ENCODE data around the gene CFAP206.

CFAP206 gene

GRCh38 chr6:87364602-87365252, 43.0 kb upstream of the CFAP206 start:
- Histone ChIP-seq H3K36me3 (ENCODE audit: control insufficient read depth in 2 of 2, insufficient read depth in 1 of 2, low read length in 2 of 2) (no peaks in the 10 kb centered on the region), H3K27ac (ENCODE audit: extremely low read depth, low read depth, low read length) (no peak overlapping the region), H3K4me3 (ENCODE audit: low read depth, low read length) (no peak overlapping the region), H3K4me1 (ENCODE audit: control insufficient read depth, insufficient read depth, low read length) (no peaks in the 10 kb centered on the region), H3K9me3 (ENCODE audit: control insufficient read depth, insufficient read depth, low read depth, low read length) (no peaks in the 10 kb centered on the region)
- TF ChIP-seq, protein P1, sequence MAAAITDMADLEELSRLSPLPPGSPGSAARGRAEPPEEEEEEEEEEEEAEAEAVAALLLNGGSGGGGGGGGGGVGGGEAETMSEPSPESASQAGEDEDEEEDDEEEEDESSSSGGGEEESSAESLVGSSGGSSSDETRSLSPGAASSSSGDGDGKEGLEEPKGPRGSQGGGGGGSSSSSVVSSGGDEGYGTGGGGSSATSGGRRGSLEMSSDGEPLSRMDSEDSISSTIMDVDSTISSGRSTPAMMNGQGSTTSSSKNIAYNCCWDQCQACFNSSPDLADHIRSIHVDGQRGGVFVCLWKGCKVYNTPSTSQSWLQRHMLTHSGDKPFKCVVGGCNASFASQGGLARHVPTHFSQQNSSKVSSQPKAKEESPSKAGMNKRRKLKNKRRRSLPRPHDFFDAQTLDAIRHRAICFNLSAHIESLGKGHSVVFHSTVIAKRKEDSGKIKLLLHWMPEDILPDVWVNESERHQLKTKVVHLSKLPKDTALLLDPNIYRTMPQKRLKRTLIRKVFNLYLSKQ (tag by site-specific recombination; IDR thresholded peaks at IDR 0.05; ENCODE audit: borderline replicate concordance) = no peak
- TF ChIP-seq ZNF426 (tag by site-specific recombination; IDR thresholded peaks at IDR 0.05) (no peak), SETDB1 (IDR thresholded peaks at IDR 0.05; ENCODE audit: insufficient read length, low read length) (no peak), ZNF830 (tag by site-specific recombination; IDR thresholded peaks at IDR 0.05; ENCODE audit: low read depth) (no peak), BCL11A (tag by site-specific recombination; IDR thresholded peaks at IDR 0.05; ENCODE audit: low read depth) (no peak), ZNF548 (tag by site-specific recombination; IDR thresholded peaks at IDR 0.05) (no peak), ZNF473 (tag by site-specific recombination; IDR thresholded peaks at IDR 0.05) (no peak), GFI1B (tag by site-specific recombination; IDR thresholded peaks at IDR 0.05) (no peak), ZNF560 (tag by site-specific recombination; IDR thresholded peaks at IDR 0.05; ENCODE audit: borderline replicate concordance) (no peak), MEIS1 (CRISPR knock-in tag; IDR thresholded peaks at IDR 0.05; ENCODE audit: borderline replicate concordance) (no peak), YY1 (tag by site-specific recombination; IDR thresholded peaks at IDR 0.05) (no peak)
- TF ChIP-seq, protein P2, sequence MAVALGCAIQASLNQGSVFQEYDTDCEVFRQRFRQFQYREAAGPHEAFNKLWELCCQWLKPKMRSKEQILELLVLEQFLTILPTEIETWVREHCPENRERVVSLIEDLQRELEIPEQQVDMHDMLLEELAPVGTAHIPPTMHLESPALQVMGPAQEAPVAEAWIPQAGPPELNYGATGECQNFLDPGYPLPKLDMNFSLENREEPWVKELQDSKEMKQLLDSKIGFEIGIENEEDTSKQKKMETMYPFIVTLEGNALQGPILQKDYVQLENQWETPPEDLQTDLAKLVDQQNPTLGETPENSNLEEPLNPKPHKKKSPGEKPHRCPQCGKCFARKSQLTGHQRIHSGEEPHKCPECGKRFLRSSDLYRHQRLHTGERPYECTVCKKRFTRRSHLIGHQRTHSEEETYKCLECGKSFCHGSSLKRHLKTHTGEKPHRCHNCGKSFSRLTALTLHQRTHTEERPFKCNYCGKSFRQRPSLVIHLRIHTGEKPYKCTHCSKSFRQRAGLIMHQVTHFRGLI (tag by site-specific recombination; IDR thresholded peaks at IDR 0.05) = no peak
- ChIA-PET CTCF (interaction anchor here (0.5 to 1.1 kb wide), 6 partner anchors 28 to 1618 kb away, joined by 3 to 5 read pairs (median 4); no protein-coding TSS in a partner anchor), POLR2A (interaction anchor here (0.5 to 1.6 kb wide), 2 partner anchors 13 to 22 kb away, joined by 4 to 5 read pairs; no protein-coding TSS in a partner anchor)

- Histone ChIP-seq H3K4me3 (ENCODE audit: low read depth, low read length) (no peak overlapping the region), H3K4me1 (ENCODE audit: control insufficient read depth, insufficient read depth, low read length) (no peaks in the 10 kb centered on the region), H3K36me3 (ENCODE audit: control insufficient read depth in 2 of 2, insufficient read depth in 1 of 2, low read length in 2 of 2) (no peaks in the 10 kb centered on the region), H3K27ac (ENCODE audit: extremely low read depth, low read depth, low read length) (no peak overlapping the region), H3K9me3 (ENCODE audit: control insufficient read depth, insufficient read depth, low read depth, low read length) (no peaks in the 10 kb centered on the region)
- CTCF ChIA-PET = interaction anchor here (1.1 kb wide), 1 partner anchor 27 kb away, joined by 4 read pairs; no protein-coding TSS in a partner anchor
- TF ChIP-seq ZFP3 (tag by site-specific recombination; IDR thresholded peaks at IDR 0.05; ENCODE audit: low read depth) (no peak), ZBTB8A (tag by site-specific recombination; IDR thresholded peaks at IDR 0.05) (no peak), RBAK (tag by site-specific recombination; IDR thresholded peaks at IDR 0.05) (no peak), SETDB1 (IDR thresholded peaks at IDR 0.05; ENCODE audit: insufficient read length, low read length) (peak; percentile 61), ZNF391 (tag by site-specific recombination; IDR thresholded peaks at IDR 0.05; ENCODE audit: borderline replicate concordance, low read depth) (no peak), GLIS2 (tag by site-specific recombination; IDR thresholded peaks at IDR 0.05) (no peak)
- POLR2A ChIA-PET = interaction anchor here (0.6 kb wide), 1 partner anchor 1726 kb away, joined by 3 read pairs; no protein-coding TSS in a partner anchor
Measured at GRCh38 chr6:87366072-87366827, 41.5 kb upstream of the CFAP206 start.

GRCh38 chr6:87366899-87367298, 40.9 kb upstream of the CFAP206 start:
- Histone ChIP-seq H3K9me3 (ENCODE audit: control insufficient read depth, insufficient read depth, low read depth, low read length) (no peaks in the 10 kb centered on the region), H3K4me1 (ENCODE audit: control insufficient read depth, insufficient read depth, low read length) (no peaks in the 10 kb centered on the region), H3K27ac (ENCODE audit: extremely low read depth, low read depth, low read length) (no peak overlapping the region), H3K36me3 (ENCODE audit: control insufficient read depth in 2 of 2, insufficient read depth in 1 of 2, low read length in 2 of 2) (no peaks in the 10 kb centered on the region), H3K4me3 (ENCODE audit: low read depth, low read length) (no peak overlapping the region)
- ChIA-PET POLR2A (no interaction called here), CTCF (no interaction called here)
- TF ChIP-seq, protein P3, sequence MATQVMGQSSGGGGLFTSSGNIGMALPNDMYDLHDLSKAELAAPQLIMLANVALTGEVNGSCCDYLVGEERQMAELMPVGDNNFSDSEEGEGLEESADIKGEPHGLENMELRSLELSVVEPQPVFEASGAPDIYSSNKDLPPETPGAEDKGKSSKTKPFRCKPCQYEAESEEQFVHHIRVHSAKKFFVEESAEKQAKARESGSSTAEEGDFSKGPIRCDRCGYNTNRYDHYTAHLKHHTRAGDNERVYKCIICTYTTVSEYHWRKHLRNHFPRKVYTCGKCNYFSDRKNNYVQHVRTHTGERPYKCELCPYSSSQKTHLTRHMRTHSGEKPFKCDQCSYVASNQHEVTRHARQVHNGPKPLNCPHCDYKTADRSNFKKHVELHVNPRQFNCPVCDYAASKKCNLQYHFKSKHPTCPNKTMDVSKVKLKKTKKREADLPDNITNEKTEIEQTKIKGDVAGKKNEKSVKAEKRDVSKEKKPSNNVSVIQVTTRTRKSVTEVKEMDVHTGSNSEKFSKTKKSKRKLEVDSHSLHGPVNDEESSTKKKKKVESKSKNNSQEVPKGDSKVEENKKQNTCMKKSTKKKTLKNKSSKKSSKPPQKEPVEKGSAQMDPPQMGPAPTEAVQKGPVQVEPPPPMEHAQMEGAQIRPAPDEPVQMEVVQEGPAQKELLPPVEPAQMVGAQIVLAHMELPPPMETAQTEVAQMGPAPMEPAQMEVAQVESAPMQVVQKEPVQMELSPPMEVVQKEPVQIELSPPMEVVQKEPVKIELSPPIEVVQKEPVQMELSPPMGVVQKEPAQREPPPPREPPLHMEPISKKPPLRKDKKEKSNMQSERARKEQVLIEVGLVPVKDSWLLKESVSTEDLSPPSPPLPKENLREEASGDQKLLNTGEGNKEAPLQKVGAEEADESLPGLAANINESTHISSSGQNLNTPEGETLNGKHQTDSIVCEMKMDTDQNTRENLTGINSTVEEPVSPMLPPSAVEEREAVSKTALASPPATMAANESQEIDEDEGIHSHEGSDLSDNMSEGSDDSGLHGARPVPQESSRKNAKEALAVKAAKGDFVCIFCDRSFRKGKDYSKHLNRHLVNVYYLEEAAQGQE (tag by site-specific recombination; IDR thresholded peaks at IDR 0.05) = no peak

Data from HEK293 (cell line).